Central memory CD4-positive, alpha-beta T cell (primary cell): ENCODE results near the gene SCN5A.

Experiments used
- DNase-seq: peaks from one replicate; pipeline ENCODE4 v3.0.0; 2022

Gene SCN5A

DNA sequence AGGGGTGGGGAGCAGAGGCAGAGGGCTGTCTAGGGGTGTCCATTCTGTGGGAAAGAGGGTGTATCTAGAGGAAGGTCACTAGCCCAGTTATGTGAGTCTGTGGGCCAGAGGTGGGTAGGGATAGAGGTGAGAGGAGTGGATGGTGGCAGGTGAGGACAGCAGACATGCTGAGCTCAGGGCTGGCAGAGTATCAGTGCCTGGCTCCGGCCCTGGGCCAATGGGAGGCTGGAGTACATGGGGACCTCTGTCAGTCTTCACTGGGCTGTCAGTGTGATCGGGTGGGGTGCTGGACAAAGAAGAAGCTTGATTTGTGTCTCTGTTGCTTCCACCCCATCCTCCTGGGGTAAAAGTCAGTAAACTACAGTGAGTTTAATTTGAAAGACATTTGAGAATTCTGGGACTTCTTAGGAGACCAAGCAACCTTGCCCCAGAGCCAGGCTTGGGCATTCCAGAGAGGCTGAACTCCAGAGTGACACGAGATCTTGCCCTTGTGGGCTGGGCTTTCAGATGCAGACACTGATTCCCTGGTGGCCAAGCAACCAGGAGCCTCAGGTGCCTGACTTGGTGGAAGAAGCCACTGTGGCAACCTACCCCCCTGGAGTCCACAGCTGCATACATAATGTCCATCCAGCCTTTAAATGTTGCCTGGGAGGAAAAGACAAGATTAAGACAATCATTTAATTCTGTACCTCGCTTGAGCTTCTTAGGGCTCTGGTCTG is 92.7 kb downstream of the SCN5A start:
- no peak for DNase-seq

DNA sequence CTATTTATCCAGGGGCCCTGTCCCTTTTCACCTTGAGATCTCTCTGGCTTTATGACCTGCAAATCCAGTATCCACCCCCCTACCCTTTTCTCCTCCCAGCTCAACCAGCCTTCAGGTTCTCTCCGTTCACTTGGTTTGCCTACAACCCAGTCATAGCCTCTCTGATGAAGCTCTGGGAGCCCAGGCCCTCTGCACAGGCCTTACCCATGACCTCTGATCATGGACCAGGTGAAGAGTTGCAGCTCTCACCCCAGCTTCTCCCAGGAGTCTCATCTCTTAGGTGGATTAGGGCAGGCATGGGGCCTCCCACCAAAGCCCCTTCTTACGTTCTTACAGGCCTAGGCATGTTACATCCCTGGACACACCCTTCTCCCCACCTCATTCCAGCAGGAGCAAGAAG is 93.6 kb downstream of the SCN5A start:
- no peak for DNase-seq

DNA sequence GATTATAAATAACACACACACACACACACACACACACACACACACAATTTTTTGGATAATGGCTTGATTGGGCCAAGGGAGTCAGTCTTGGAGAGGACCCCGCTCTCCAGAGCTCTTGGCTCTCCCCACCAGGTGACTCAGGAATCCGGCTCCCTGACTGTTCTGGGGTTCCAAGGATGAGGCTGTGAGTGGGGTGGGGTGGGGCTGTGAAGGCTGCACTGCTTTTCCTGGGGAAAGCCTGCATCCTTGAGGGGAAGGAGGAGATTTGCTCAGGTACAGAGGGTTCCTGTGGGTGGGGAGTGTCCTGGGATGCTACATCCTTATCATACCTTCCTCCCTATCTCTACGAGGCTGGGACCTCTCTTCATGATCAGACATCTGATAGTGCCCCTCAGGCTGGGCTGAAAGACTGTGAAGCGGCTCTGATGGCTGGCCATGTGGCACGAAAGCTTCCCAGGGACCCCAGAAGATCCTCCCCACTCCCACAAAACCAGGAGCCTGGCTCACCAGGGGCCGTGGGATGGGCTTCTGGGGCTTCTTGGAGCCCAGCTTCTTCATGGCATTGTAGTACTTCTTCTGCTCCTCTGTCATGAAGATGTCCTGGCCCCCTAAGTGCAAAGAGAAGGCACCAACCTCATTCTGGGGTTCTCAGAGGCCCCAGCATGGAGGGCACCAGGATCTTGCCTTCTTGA is 94.2 kb downstream of the SCN5A start:
- DNase-seq = no peak

DNA sequence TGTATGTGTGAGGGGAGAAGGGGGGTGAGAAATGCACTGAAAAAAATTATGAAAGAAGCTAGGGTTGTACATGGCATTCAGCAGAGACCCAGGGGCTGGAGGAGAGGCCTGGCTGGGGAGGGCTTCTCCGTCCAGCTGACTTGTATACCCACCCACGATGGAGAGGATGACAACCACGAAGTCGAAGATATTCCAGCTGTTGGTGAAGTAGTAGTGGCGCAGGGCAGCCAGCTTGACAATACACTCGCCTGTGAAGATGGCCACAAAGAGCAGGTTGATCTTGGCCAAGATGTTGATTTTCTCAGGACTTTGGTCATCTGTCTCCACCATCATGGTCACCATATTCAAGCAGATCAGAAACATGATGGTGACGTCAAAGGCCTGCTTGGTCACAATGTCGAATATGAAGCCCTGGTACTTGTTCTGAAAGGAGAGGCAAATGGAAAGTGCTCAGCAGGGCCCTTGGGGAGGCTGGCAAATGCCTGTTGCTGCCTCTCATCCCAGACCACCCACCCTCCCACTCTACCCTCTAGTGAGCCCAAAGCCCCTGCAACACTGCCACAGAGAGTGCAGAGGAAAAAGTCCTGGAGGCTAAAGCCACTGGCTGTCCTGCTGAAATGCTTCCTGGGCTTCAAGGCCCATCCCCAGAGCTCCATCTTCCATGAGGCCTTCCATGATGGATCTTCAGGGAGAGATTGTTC is 95.2 kb downstream of the SCN5A start:
- no peak for DNase-seq

DNA sequence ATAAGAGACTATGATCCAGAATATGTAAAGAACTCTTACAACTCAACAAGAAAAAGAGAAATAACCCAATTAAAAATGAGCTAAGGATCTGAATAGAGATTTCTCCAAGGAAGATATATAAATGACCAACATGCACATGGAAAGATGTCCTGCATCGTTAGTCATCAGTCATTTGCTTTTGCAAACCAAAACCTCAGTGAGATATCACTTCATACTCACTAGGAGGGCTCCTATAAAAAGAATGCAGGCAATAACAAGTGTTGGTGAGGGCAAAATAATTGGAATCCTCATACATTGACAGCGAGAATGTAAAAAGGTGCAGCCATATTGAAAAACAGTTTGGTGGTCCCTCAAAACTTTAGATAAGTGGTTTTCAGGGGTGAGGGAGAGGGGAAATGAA is 96.4 kb downstream of the SCN5A start:
- DNase-seq = no peak

DNA sequence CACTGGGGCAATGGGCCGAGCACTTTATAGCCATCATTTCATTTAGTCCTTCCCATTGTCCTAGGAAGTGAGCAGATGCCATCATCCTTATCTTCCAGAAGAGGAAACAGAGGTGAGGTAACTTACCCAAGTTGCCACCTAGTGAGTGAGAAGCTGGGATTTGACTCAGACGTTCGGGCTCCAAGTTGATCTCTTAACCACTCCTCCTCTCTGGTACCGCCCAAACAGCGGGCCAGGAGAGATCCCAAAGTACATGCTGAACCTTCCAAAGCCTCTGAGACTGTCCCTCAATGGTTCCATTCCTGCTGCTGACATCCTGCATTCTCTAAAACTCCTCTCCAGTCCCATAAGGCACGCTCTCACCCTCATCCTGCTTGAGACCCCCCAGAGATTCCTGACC is 97.1 kb downstream of the SCN5A start:
- no peak for DNase-seq

DNA sequence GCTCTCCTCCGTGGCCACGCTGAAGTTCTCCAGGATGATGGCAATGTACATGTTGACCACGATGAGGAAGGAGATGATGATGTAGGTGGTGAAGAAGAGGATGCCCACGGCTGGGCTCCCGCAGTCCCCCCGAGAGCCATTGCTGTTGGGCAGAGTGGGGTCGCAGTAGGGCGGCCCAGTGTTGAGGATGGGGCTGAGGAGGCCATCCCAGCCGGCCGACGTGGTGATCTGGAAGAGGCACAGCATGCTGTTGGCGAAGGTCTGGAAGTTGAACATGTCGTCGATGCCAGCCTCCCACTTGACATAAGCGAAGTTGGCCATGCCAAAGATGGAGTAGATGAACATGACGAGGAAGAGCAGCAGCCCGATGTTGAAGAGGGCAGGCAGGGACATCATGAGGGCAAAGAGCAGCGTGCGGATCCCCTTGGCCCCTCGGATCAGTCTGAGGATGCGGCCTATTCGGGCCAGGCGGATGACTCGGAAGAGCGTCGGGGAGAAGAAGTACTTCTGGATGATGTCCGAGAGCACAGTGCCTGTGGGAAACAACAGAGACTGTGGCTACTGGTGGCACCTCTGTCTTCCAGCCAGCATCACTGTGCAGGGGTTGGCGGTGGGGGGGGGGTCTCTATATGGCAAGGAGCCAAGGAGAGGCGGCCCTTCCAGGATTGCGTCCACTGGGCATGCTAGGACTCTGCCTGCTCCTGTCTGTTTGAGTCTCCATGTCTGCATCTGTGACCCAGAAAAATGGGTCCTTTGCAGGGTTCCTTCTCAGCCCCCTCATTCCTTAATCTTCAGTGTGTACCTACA is 98.3 kb downstream of the SCN5A start:
- DNase-seq = no peak

DNA sequence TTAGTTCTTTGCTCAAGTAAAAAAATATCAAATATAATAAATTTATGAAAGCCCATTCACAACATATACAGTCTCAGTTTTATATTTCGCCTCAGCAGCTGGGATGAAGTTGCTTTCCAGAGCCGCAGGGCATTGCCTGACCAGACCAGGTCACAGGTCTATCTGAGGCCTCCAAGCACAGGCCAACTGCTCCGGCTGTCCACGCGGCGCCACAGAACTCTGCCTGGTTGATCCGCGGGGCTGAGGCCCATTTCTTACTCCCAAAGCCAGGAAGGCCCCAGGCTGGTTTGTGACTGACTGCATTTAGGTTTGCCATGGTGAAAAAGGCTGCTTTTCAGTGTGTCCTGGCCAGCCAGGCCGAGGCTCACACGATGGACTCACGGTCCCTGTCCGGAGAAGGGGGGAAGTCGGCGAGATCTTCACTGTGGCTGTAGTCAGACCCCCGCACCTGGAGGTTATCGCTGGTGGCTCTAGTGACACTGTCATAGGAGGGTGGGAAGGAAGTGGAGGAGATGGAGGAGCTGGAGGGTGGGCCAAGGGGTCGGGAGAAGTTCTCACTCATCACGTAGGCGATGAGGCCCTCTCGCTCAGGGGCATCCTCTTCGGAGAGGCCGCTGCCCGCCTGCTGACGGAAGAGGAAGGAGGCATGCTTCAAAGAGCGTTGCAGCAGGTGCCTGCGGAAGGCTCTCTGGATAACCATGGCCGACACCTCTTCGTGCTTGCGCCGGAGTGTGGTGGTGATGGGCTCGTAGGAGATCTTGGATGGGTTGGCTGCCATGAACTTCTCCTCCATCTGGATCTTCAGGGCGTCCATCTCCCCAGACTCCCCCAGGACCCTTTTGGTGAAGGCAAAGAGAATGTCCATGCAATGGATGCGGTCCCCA is 99.3 kb downstream of the SCN5A start:
- DNase-seq = no peak

DNA sequence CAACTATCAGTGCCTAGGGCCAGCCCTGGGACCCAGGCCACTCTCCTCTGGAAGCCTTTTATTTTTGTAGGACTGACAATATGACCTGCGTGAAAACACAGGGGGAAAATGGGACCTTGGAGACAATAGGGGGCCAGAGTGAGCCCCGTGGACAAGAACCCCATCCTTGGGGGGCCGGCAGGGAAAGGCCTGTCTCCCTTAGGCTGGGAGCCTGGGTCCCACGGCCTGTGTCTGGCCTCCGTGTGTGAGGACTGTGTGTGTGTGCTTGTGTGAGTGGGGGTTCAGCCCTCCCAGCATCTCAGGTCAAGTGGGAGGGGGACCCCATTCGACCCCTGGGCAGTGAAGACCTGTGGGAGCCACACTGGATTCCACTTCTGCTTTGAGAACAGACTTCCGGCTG is 100.0 kb downstream of the SCN5A start:
- no peak for DNase-seq

DNA sequence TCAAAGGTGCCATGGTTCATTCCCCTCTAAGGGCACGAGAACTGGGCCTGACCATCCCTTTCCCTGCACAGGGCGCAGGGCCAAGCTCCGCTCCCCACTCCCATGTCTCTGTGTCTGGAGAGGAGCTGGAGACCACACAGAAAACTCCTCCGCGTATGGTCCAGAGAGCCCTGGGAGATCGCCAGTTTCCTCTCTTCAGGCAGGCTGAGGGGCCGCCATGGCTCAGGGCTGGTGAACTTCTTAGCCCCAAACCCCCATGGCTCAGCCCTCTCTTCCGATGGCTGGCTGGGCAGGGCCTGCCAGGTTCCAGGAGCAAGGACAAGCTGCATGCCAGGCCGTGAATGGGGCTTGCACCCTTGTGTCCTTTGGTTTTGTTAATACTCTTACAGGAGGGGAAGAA is 100.4 kb downstream of the SCN5A start:
- DNase-seq = no peak

DNA sequence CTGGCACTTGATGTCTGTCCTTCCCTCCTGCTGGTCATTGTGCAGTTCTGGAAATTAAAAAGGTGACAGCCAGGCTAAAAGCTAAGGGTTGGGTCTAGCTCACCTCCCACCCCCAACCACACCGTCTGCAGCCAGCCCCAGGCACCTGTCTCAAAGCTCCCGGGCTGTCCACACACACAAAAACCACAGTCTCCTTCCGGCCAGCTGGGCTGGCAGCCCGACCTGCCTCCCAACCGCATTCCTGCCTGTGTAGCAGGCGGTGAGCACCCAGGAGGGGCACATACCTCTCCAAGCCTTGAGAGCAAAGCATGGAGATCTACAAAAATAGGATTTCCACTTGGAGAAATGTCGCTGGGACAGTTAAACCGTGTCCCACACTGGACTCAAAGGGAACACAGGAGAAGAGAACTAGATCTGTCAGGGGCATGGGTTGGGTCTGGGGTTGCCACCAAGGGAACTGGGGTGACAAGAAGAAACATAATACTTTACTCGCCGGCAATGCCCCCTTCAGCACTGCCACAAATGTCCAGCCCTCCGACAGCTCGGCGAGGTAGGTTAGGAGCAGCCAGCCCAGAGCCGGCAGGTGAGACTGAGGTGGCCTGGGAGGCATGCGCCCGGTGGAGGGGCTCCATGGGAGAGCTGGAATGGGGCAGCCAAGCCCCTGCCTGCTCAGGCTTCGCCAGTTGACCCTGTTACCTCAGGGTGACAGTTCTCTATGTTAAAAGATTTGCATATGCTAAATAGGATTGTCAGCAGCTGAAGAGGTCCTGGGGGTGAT is 101.1 kb downstream of the SCN5A start:
- no peak for DNase-seq

DNA sequence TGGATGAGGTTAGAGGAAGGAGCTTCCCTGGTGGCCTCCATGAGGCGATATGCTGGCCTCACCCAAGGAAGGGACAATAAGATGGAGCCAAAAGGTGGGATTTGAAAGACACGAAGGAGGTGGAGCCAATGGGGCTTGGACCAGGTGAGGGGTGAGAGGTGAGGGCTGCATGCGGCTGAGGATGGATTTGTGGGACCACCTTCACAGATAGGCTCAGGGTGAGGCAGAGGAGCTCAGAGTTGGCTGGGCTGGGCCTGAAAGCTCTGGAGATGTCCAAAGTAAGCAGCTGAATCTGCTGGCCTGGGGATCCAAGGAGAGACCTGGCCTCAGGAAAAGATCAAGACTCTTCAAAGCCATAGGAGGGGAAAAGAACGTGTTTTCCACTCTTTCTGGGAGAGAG is 103.5 kb downstream of the SCN5A start:
- DNase-seq = no peak

DNA sequence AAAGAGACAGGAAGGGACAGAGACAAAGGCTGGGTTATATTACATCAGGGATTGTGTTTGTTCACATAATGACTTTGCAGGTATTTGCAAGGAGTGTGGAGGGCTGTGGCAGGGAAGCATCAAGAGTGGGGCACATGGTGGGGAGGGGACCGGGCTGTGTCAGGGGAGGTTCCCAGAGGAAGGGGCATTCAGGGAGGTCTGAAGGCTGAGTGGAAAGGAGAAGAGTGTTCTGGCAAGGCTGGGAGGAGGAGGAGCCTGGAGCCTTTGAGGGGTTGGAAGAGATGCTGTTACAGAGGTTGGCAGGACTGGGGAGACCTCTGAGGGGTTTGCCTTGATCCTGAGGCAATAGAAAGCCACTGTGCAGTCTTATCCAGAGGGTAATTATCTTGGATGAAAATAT is 103.9 kb downstream of the SCN5A start:
- no peak for DNase-seq

DNA sequence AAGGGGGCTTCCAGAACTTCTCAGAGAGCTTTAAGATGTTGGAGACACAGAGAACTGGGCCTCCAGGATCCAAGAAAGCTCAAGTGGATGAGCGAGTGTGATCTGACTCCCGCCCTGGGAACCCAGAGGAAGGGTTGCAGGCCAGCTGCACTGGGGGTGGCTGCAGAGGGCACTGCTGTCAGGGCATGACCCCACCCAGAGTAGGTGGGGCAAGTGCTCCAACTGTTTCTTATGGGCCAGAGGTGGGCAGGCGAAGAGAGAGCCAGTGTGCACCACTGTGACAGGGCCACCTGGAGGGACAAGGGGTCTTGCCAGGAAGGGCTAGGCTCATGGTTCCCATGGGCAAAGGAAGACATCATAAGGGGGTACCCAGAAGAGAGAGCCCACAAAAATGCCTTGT is 104.6 kb downstream of the SCN5A start:
- no peak for DNase-seq

DNA sequence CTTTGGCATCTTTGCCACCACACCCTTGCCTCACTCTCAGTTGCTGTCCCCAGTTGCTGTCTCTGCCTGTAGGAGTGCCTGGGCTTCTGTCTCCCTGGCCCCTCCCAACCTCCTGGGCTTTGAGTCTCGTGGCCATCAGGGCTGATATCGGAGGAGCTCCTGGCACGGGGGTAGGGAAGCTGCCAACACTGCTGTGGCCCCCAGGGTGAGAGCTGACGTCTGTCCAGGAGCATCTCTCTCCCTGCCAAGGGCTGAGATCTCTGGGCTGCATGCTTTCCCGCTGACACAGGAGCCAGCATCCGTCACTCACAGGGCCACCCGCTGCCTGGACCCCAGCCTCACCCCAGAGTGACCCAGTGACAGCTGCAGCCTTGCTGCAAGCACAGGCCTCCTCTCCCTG is 105.9 kb downstream of the SCN5A start:
- DNase-seq = no peak

DNA sequence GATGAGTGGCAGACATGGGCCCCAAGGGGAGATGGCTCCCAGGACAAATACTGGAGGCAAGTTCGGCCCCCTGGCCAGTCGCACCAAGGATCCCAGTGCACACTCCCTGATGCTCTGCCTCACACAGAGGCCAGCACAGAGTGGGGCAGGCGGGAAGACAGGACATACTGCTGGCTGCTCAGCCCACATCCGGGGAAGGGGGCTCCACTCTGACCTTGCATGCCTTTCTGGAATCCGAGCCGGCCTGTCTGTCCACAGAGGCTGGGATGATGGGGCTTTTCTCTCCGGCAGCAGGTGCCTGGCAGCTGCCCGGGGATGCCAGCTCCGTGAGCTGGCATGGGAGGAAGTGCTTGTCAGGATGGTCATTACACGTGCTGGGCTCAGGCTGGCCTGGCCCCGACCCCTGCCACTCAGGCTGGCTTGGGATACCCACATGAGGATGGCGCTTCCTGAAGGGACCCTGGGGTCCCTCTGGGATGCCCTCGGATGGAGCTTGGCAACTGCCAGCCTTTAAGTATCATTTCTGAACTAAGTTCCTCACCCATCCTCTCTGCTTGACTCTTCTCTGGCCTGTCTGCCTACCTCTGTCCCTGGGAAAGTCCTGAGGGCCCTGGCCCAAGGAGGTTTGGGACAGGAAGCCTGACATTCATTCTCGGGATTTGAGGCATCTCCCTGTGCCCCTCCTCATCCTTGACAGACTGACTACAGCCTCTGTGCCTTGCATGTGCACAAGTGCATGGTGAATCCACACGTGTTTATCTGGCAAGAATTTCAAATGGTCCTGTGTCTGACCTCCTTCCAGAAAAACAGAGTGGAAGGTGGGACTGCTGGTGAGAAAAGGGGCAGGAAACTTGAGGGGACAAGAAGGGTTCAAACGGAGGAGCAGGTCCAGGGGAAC is 106.8 kb downstream of the SCN5A start:
- no peak for DNase-seq

DNA sequence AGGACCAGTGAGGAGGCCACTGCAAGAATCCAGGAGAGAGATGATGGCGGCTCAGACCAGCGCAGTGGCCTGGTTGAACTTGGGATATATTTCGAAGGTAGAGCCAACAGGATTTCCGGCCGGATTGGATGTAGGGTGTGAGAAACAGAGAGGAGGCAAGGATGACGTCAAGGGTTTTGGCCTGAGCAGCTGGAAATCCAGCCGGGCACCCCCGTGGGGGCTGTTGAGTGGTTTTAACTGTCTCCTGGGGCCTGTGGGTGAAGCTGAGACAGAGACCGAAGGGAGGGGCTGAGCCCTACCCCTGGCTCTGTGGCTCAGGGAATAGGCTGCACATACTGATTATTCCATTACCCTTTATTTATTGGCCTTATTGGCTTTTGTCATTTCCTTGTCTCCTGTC is 107.7 kb downstream of the SCN5A start:
- no peak for DNase-seq

DNA sequence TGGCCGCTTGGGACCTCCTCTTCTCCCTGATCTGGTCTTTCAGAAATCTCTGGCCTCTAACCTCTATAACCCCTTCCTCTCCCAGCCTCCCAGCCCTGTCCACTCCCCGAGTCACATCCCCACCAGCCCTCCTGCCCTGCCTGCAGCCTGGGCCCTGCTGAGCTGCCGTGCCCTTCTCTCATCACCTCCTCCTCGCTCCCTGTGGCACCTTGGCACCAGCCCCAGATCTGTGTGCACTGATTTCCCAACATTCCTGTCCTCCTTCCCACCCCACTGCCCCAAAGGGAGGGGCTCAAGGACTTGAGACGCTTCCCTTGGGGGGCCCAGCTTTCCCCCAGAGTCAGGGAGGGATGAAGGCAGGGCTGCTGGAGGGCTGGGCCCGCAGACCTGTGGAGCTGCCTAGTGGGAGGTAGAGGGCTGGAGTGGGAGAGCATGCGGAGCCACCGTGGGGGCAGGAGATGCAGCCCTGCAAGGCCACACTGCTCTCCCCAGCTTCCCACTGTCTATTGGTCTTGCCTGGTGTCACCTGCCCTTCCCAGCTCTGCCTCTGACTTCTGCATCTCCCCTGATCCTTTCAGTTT is 110.6 kb downstream of the SCN5A start:
- no peak for DNase-seq

DNA sequence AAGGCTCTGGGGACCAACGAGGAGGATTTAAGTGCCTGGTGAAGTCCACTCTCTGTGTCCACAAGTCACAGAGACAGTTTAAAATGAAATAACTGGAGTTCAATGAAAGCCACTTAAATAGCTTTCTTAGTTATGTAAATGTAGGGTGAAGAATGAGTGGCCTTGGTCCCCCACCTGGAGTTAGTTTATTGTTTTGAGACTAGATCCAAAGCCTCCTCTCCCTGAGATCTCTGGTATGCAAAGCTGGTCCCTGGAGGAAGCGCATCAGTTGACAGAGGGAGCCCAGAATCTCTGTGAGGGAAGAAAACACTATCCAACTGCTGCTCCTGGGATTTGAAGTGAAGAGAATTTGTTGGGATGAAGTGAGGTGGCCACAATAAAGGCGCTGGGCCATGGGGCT is 112.8 kb downstream of the SCN5A start:
- no peak for DNase-seq

DNA sequence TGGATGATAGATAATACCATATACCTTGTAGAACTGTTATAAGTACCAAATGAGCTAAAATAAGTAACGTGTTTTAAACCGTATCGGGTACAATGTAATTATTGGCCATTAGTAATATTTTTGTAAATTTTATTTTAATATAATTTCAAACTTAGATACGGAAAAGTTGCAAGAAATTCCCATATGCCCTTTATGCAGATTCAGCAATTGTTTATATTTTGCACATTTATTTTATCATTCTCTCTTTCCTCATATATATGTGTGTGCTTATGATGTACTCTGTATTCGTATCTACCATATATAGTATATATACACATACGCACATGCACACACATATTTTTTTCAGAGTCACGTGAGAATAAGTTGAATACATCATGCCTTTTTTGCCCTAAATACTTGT is 114.9 kb downstream of the SCN5A start:
- DNase-seq = no peak
